WTC11 (cell line): Measurements from ENCODE around the gene LAMA3.

Experiments used
- ATF3 ChIP-seq: sonication (generic); formaldehyde crosslinking; conservative IDR thresholded peaks from 2 replicates; pipeline ENCODE4 v1.8.1; 2022; ENCODE audit warnings: mild to moderate bottlenecking, missing genetic modification reagents
- CTCF ChIP-seq: fragments of 200-600 bp; IDR thresholded peaks from 2 replicates; pipeline ENCODE4 v1.8.0; 2022; ENCODE audit warnings: antibody characterized with exemption
- MAX ChIP-seq: sonication (generic); formaldehyde crosslinking; IDR thresholded peaks from 2 replicates; pipeline ENCODE4 v1.8.0; 2022; ENCODE audit warnings: mild to moderate bottlenecking, missing genetic modification reagents
- PREB ChIP-seq: sonication (generic); formaldehyde crosslinking; IDR thresholded peaks from 2 replicates; pipeline ENCODE4 v1.8.1; 2022; ENCODE audit warnings: mild to moderate bottlenecking, missing genetic modification reagents, moderate library complexity, borderline replicate concordance

GRCh38 chr18:23824669-23825068 is 135.4 kb downstream of the LAMA3 start:
- TF ChIP-seq PREB (CRISPR knock-in tag), result no peak
- no peak for TF ChIP-seq ATF3 (CRISPR knock-in tag)
- no peak for TF ChIP-seq CTCF
- no peak for TF ChIP-seq MAX (CRISPR knock-in tag)
